GM21515 (cell line): Measurements from ENCODE around the gene CLEC12A.
"Not testable (repeated sequence)": the region's sequence is repeated elsewhere in the genome, so short reads cannot be mapped to it uniquely, and the experiment has no call there.

Experiments used
- ATAC-seq: cut with Tn5 transposase; IDR thresholded peaks from one replicate; pipeline ENCODE4 v1.9.1; 2021; ENCODE audit not compliant: unreplicated experiment

The CLEC12A gene

GRCh38 chr12:9971181-9971580, at the start of gene CLEC12A:
TSS of gene CLEC12A (plus strand) at chr12:9971409. CDS start at chr12:9971597, 188 bp downstream.
- ATAC-seq = no peak

- no peak for ATAC-seq
Measured at GRCh38 chr12:9922429-9922828, 48.8 kb upstream of the CLEC12A start.

- ATAC-seq = no peak
Measured at GRCh38 chr12:9925705-9926393, 45.4 kb upstream of the CLEC12A start.

- no peak for ATAC-seq
Measured at GRCh38 chr12:9926876-9927275, 44.3 kb upstream of the CLEC12A start.

GRCh38 chr12:9928607-9929006, 42.6 kb upstream of the CLEC12A start:
- no peak for ATAC-seq

GRCh38 chr12:9931245-9931644, 40.0 kb upstream of the CLEC12A start:
- ATAC-seq = no peak

- ATAC-seq = no peak
Measured at GRCh38 chr12:9932270-9932669, 38.9 kb upstream of the CLEC12A start, which contains the start of gene CLEC2A. TSS of gene CLEC2A (minus strand) at chr12:9932370. CDS start at chr12:9932329, 41 bp downstream.

GRCh38 chr12:9933958-9934357, 37.3 kb upstream of the CLEC12A start:
- ATAC-seq = no peak

GRCh38 chr12:9935026-9935425, 36.2 kb upstream of the CLEC12A start:
- ATAC-seq = no peak

GRCh38 chr12:9936591-9936990, 34.6 kb upstream of the CLEC12A start:
- ATAC-seq = no peak

- ATAC-seq = no peak
Measured at GRCh38 chr12:9940375-9940774, 30.8 kb upstream of the CLEC12A start.

GRCh38 chr12:9941838-9942237, 29.4 kb upstream of the CLEC12A start:
- no peak for ATAC-seq

- no peak for ATAC-seq
Measured at GRCh38 chr12:9943240-9943639, 28.0 kb upstream of the CLEC12A start.

- no peak for ATAC-seq
Measured at GRCh38 chr12:9944391-9944790, 26.8 kb upstream of the CLEC12A start.

GRCh38 chr12:9947674-9948073, 23.5 kb upstream of the CLEC12A start:
- no peak for ATAC-seq

- peak; percentile 94 for ATAC-seq
Measured at GRCh38 chr12:9948606-9949296, 22.5 kb upstream of the CLEC12A start.

GRCh38 chr12:9951026-9951675, 20.1 kb upstream of the CLEC12A start:
- ATAC-seq = peak; percentile 37

- ATAC-seq = not testable (repeated sequence)
Measured at GRCh38 chr12:9952954-9953729, 18.1 kb upstream of the CLEC12A start.

- ATAC-seq = no peak
Measured at GRCh38 chr12:9957834-9958233, 13.4 kb upstream of the CLEC12A start.

- ATAC-seq = no peak
Measured at GRCh38 chr12:9960590-9960989, 10.6 kb upstream of the CLEC12A start.

GRCh38 chr12:9961106-9961505, 10.1 kb upstream of the CLEC12A start:
- no peak for ATAC-seq
